Neutrophil (primary cell): ENCODE measurements around the gene LRP2BP.
"Not testable (repeated sequence)": the region's sequence is repeated elsewhere in the genome, so short reads cannot be mapped to it uniquely, and the experiment has no call there.

Source experiments
- H3K27ac ChIP-seq: fragments of 200-600 bp; sonication (generic); 2 replicates; pipeline ENCODE4 v1.5.1; 2016; ENCODE audit warnings: mild to moderate bottlenecking, moderate library complexity
- H3K27me3 ChIP-seq: fragments of 200-600 bp; sonication (generic); 2 replicates; pipeline ENCODE4 v1.6.0; 2016; ENCODE audit warnings: mild to moderate bottlenecking
- H3K36me3 ChIP-seq: fragments of 200-600 bp; sonication (generic); 2 replicates; pipeline ENCODE4 v1.5.1; 2017
- H3K4me1 ChIP-seq, 2 experiments: fragments of 200-600 bp in 1 of 2; sonication (generic) in 1 of 2; 1 replicate in 1 of 2; 2 replicates in 1 of 2; pipeline versions ENCODE4 v1.5.1 to v1.6.1; 2013 to 2016; ENCODE audit warnings: low read depth in 1 of 2, low read length in 1 of 2, mild to moderate bottlenecking in 1 of 2, moderate library complexity in 1 of 2; ENCODE audit not compliant: control insufficient read depth in 1 of 2, insufficient read depth in 1 of 2
- H3K4me3 ChIP-seq, 2 experiments: fragments of 200-600 bp in 1 of 2; sonication (generic) in 1 of 2; 1 replicate in 1 of 2; 2 replicates in 1 of 2; pipeline ENCODE4 v1.5.1; 2013 to 2016; ENCODE audit warnings: low read depth in 1 of 2, low read length in 1 of 2, mild to moderate bottlenecking in 1 of 2, moderate library complexity in 1 of 2
- H3K9me3 ChIP-seq: fragments of 200-600 bp; sonication (generic); 2 replicates; pipeline ENCODE4 v1.5.1; 2016
- TF ChIP-seq, protein P1 (sequence below): fragments of 200-600 bp; sonication (generic); IDR thresholded peaks from 2 replicates; pipeline ENCODE4 v1.5.1; 2016; ENCODE audit warnings: antibody characterized with exemption

LRP2BP gene

DNA sequence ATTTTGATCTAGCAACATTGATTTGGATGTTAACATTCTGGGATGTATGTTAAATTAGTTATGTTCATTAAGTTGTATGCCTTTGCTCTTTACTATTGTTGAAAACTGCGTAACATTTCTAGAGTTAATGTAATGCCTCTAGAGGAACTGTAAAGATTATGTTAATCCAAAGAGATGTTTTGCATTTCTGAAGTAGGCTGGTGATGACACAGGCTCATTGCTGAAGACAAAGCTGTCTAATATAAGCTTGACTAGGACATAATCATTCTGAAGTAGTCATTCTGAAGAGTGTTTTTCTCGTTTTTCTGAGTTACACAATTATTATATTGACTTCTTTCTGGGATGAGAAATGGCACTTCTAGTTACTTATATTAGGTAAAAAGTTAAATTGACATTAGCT, 72.9 kb downstream of the LRP2BP start:
- TF ChIP-seq, protein P1, sequence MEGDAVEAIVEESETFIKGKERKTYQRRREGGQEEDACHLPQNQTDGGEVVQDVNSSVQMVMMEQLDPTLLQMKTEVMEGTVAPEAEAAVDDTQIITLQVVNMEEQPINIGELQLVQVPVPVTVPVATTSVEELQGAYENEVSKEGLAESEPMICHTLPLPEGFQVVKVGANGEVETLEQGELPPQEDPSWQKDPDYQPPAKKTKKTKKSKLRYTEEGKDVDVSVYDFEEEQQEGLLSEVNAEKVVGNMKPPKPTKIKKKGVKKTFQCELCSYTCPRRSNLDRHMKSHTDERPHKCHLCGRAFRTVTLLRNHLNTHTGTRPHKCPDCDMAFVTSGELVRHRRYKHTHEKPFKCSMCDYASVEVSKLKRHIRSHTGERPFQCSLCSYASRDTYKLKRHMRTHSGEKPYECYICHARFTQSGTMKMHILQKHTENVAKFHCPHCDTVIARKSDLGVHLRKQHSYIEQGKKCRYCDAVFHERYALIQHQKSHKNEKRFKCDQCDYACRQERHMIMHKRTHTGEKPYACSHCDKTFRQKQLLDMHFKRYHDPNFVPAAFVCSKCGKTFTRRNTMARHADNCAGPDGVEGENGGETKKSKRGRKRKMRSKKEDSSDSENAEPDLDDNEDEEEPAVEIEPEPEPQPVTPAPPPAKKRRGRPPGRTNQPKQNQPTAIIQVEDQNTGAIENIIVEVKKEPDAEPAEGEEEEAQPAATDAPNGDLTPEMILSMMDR, result no peak
- no peaks in the 10 kb centered on the region for H3K36me3 ChIP-seq
- no peaks in the 10 kb centered on the region for H3K9me3 ChIP-seq
- H3K4me1 ChIP-seq, result no peaks in the 10 kb centered on the region
- H3K4me3 ChIP-seq, result no peak overlapping the region
- peaks cover 16% of the 10 kb centered on the region for H3K27me3 ChIP-seq
- no peak overlapping the region for H3K27ac ChIP-seq

DNA sequence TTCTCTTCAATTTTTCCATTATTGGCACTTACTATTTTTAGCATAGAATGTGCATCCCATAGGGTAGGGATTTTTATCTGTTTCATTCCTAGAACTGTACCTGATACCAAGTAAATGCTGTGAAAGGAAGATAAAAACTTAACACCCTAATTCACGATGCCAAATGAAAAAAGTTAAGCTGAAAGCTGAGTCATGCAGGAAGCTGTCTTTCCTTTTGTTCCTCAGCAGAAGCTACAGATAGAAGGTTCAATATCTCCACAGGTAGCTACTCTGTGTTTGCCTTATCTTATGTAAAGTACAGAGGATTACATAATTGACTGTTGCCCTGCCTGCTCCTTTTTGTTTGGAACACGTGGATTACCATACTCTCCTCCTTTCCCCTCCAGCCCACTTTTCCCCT, 77.0 kb downstream of the LRP2BP start:
- H3K27ac ChIP-seq, result no peak overlapping the region
- no peaks in the 10 kb centered on the region for H3K36me3 ChIP-seq
- TF ChIP-seq, protein P1, result no peak
- no peak overlapping the region for H3K4me3 ChIP-seq
- no peaks in the 10 kb centered on the region for H3K4me1 ChIP-seq
- H3K27me3 ChIP-seq, result peaks cover 12% of the 10 kb centered on the region
- no peaks in the 10 kb centered on the region for H3K9me3 ChIP-seq

DNA sequence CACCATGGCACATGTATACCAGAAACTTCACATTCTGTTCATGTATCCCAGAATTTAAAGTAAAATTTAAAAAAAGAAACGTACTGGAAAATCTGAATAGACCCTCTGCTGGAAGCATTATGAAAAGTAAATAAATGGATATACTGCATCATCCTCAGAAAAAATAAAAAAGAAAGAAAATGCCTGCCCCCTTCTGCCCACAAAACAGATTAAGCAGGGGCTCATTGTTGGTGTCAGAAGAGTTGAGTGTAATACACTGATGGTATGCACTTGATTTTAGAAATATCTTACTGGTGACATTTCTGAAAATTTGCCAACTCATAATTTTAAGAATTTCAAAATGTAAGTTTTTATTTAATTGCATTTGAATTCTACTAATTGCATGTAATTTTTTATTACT, 77.8 kb downstream of the LRP2BP start:
- H3K36me3 ChIP-seq, result no peaks in the 10 kb centered on the region
- H3K4me1 ChIP-seq, result no peaks in the 10 kb centered on the region
- no peak overlapping the region for H3K4me3 ChIP-seq
- no peak overlapping the region for H3K27ac ChIP-seq
- TF ChIP-seq, protein P1, result no peak
- no peaks in the 10 kb centered on the region for H3K9me3 ChIP-seq
- peaks cover 8% of the 10 kb centered on the region for H3K27me3 ChIP-seq

DNA sequence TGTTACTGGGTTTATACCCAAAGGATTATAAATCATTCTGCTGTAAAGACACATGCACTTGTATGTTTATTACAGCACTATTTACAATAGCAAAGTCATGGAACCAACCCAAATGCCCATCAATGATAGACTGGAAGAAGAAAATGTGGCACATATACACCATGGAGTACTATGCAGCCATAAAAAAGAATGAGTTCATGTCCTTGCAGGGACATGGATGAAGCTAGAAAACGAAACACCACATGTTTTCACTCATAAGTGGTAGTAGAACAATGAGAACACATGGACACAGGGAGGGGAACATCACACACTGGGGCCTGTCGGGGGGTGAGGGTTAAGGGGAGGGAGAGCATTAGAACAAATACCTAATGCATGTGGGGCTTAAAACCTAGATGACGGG, 78.3 kb downstream of the LRP2BP start:
- not testable (repeated sequence) for H3K4me3 ChIP-seq, H3K36me3 ChIP-seq, H3K27me3 ChIP-seq, H3K4me1 ChIP-seq, H3K9me3 ChIP-seq, H3K27ac ChIP-seq
